Gastrocnemius medialis (tissue), 4 donors: ENCODE data around the gene VHLL.

Experiments used
- POLR2A ChIP-seq, 2 donors: fragments of 450-650 bp; IDR thresholded peaks; one replicate each; pipeline ENCODE4 v1.6.1; 2017; ENCODE audit warnings: antibody characterized with exemption in 2 of 2, mild to moderate bottlenecking in 2 of 2, moderate library complexity in 2 of 2
- TF ChIP-seq, protein P1 (sequence below), 5 experiments: fragments of 450-650 bp in 3 of 5; fragments of 200-600 bp in 2 of 5; sonication (generic) in 2 of 5; IDR thresholded peaks in 4 of 5; conservative IDR thresholded peaks in 1 of 5; 1 replicate in 4 of 5; 2 replicates in 1 of 5; pipeline ENCODE4 v1.5.1; 2016 to 2019; ENCODE audit warnings: antibody characterized with exemption in 5 of 5, mild to moderate bottlenecking in 3 of 5, moderate library complexity in 3 of 5

GRCh38 chr1:156260896-156261295 lies 38.2 kb downstream of the VHLL start:
- TF ChIP-seq POLR2A (IDR thresholded peaks at IDR 0.05): no peak
- TF ChIP-seq, protein P1, sequence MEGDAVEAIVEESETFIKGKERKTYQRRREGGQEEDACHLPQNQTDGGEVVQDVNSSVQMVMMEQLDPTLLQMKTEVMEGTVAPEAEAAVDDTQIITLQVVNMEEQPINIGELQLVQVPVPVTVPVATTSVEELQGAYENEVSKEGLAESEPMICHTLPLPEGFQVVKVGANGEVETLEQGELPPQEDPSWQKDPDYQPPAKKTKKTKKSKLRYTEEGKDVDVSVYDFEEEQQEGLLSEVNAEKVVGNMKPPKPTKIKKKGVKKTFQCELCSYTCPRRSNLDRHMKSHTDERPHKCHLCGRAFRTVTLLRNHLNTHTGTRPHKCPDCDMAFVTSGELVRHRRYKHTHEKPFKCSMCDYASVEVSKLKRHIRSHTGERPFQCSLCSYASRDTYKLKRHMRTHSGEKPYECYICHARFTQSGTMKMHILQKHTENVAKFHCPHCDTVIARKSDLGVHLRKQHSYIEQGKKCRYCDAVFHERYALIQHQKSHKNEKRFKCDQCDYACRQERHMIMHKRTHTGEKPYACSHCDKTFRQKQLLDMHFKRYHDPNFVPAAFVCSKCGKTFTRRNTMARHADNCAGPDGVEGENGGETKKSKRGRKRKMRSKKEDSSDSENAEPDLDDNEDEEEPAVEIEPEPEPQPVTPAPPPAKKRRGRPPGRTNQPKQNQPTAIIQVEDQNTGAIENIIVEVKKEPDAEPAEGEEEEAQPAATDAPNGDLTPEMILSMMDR (IDR thresholded peaks at IDR 0.05 in 4 of 5, conservative IDR thresholded peaks at IDR 0.05 in 1 of 5): no peak
